Liver (tissue), 9 donors: ENCODE measurements around the gene PRKAA2. TPM values are rescaled to one million over a fixed set of nuclear protein-coding genes. Genes with fewer than 3 reads are reported as not detected.

Source experiments
- DNase-seq: peaks from one replicate; pipeline ENCODE4 v3.0.0-alpha.2; 2017; ENCODE audit warnings: low spot score
- H3K27ac ChIP-seq, 2 donors: one replicate each; pipeline ENCODE4 v1.7.0; 2013; ENCODE audit warnings: inconsistent platforms in 2 of 2, low read length in 2 of 2, control low read depth in 1 of 2, low read depth in 1 of 2, mild to moderate bottlenecking in 1 of 2
- H3K27me3 ChIP-seq, 4 donors: one replicate each; pipeline versions ENCODE4 v1.6.1 to v1.7.0; 2013; ENCODE audit warnings: low read length in 3 of 4, inconsistent platforms in 1 of 4, mild to moderate bottlenecking in 1 of 4, moderate library complexity in 1 of 4; ENCODE audit not compliant: control insufficient read depth in 4 of 4, insufficient read depth in 4 of 4
- H3K36me3 ChIP-seq, 4 donors: one replicate each; pipeline versions ENCODE4 v1.6.1 to v1.7.0; 2013; ENCODE audit warnings: low read length in 3 of 4, mild to moderate bottlenecking in 3 of 4, low read depth in 1 of 4, moderate library complexity in 1 of 4; ENCODE audit not compliant: control insufficient read depth in 4 of 4, insufficient read depth in 3 of 4
- H3K4me1 ChIP-seq, 4 donors: one replicate each; pipeline versions ENCODE4 v1.6.1 to v1.7.0; 2013; ENCODE audit warnings: low read length in 3 of 4, mild to moderate bottlenecking in 3 of 4, moderate library complexity in 1 of 4; ENCODE audit not compliant: control insufficient read depth in 4 of 4, insufficient read depth in 4 of 4
- H3K4me3 ChIP-seq, 3 donors: one replicate each; pipeline versions ENCODE4 v1.6.1 to v1.7.0; 2013; ENCODE audit warnings: low read length in 3 of 3, control low read depth in 1 of 3, low read depth in 1 of 3, mild to moderate bottlenecking in 1 of 3
- H3K9ac ChIP-seq, 2 donors: one replicate each; pipeline ENCODE4 v1.7.0; 2013; ENCODE audit warnings: low read length in 2 of 2, mild to moderate bottlenecking in 2 of 2, moderate library complexity in 2 of 2, control low read depth in 1 of 2, low read depth in 1 of 2
- H3K9me3 ChIP-seq, 4 donors: one replicate each; pipeline versions ENCODE4 v1.6.1 to v1.7.0; 2013; ENCODE audit warnings: low read length in 3 of 4; ENCODE audit not compliant: control insufficient read depth in 4 of 4
- ATF3 ChIP-seq: IDR thresholded peaks from 2 replicates; pipeline ENCODE4 v1.6.1; 2016; ENCODE audit warnings: antibody characterized with exemption
- CTCF ChIP-seq: fragments of 150-350 bp; IDR thresholded peaks from 2 replicates; pipeline ENCODE4 v1.5.1; 2017; ENCODE audit warnings: improper control_type of control experiment, low read depth, low read length; ENCODE audit not compliant: missing input control
- EGR1 ChIP-seq, 2 donors: IDR thresholded peaks; 2 replicates each; pipeline ENCODE4 v1.6.1; 2016 to 2018; ENCODE audit warnings: antibody characterized with exemption in 2 of 2, low read depth in 2 of 2
- FOXA1 ChIP-seq: IDR thresholded peaks from 2 replicates; pipeline ENCODE4 v1.6.1; 2016; ENCODE audit warnings: antibody characterized with exemption
- HNF4A ChIP-seq, 2 donors: conservative IDR thresholded peaks; 2 replicates each; pipeline ENCODE4 v1.6.1; 2016; ENCODE audit warnings: antibody characterized with exemption in 2 of 2, mild to moderate bottlenecking in 2 of 2
- HNF4G ChIP-seq: IDR thresholded peaks from 2 replicates; pipeline ENCODE4 v1.6.1; 2016; ENCODE audit warnings: antibody characterized with exemption
- NR2F2 ChIP-seq: IDR thresholded peaks from 2 replicates; pipeline ENCODE4 v1.6.1; 2016; ENCODE audit warnings: antibody characterized with exemption
- REST ChIP-seq: IDR thresholded peaks from 2 replicates; pipeline ENCODE4 v1.6.1; 2016; ENCODE audit warnings: antibody characterized with exemption, mild to moderate bottlenecking
- RXRA ChIP-seq, 2 donors: IDR thresholded peaks; 2 replicates each; pipeline ENCODE4 v1.6.1; 2017 to 2018; ENCODE audit warnings: antibody characterized with exemption in 2 of 2, mild to moderate bottlenecking in 1 of 2
- SP1 ChIP-seq: IDR thresholded peaks from 2 replicates; pipeline ENCODE4 v1.6.1; 2018; ENCODE audit warnings: antibody characterized with exemption, mild to moderate bottlenecking
- TAF1 ChIP-seq: conservative IDR thresholded peaks from 2 replicates; pipeline ENCODE4 v1.6.1; 2016; ENCODE audit warnings: antibody characterized with exemption, mild to moderate bottlenecking
- WGBS: extraction: QIAGEN DNeasy Blood & Tissue Kit; methylation state at CpG from one replicate; pipeline ENCODE4 v1.1.7; 2013; 5-methylcytosine and 5-hydroxymethylcytosine counted together
- polyA plus RNA-seq, 2 donors: library from polyadenylated mRNA; stranded (reverse) in 1 of 2; unstranded in 1 of 2; fragments of 200-250 nt in 1 of 2; fragments of >200 nt in 1 of 2; fragmentation: Nextera tagmentation in 1 of 2; extraction: Ambion mirVana in 1 of 2; gene quantifications; one replicate each; pipeline versions ENCODE4 v1.2.1 to v1.2.3, GENCODE V29; 2013 to 2015
- total RNA-seq, 2 donors: library from RNA; depleted of rRNA; stranded (reverse); fragments of >200 nt; gene quantifications; one replicate each; pipeline ENCODE4 v1.2.3, GENCODE V29; 2014
- donor health status: healthy.
- donor health status: healthy.
- donor health status: healthy.
- donor health status: healthy.
- donor health status: healthy.

PRKAA2 gene
- total and polyA plus RNA-seq, 4 donors, result 0.33 to 2.7 (median 1.6) TPM

- Histone ChIP-seq H3K36me3 (no peaks in the 10 kb centered on the region), H3K27me3 (no peaks in the 10 kb centered on the region)
- TF ChIP-seq SP1, result no peak
- peak in 1 of 2 donors; percentile 3 for TF ChIP-seq HNF4A (conservative IDR thresholded peaks at IDR 0.05)
- TF ChIP-seq REST, result no peak
Measured at GRCh38 chr1:56639211-56639610, 5.9 kb upstream of the PRKAA2 start.

GRCh38 chr1:56643661-56644060 is 1.5 kb upstream of the PRKAA2 start:
- no peak overlapping the region for H3K4me3 ChIP-seq
- H3K9ac ChIP-seq, result no peak overlapping the region
- H3K27ac ChIP-seq, result no peak overlapping the region
- DNase-seq, result no peak
- no peaks in the 10 kb centered on the region for H3K27me3 ChIP-seq
- H3K4me1 ChIP-seq, result peaks cover 1 to 18% (median 11%) of the 10 kb centered on the region in 4 donors
- no peaks in the 10 kb centered on the region for H3K36me3 ChIP-seq
- no peaks in the 10 kb centered on the region for H3K9me3 ChIP-seq
- TF ChIP-seq HNF4G, result no peak

More at GRCh38 chr1:56639211-56639610, 5.9 kb upstream of the PRKAA2 start:
- no peak overlapping the region for H3K27ac ChIP-seq
- no peak for DNase-seq
- no peak overlapping the region for H3K9ac ChIP-seq
- 21% methylated on average over 2 of the region's 2 CpGs for WGBS
- no peak overlapping the region for H3K4me3 ChIP-seq
- H3K4me1 ChIP-seq, result peaks cover 0 to 3% (median under 1%) of the 10 kb centered on the region in 4 donors
- no peaks in the 10 kb centered on the region for H3K9me3 ChIP-seq

GRCh38 chr1:56644064-56644918 is 823 bp upstream of the PRKAA2 start:
- DNase-seq, result no peak
- Histone ChIP-seq H3K9me3 (no peaks in the 10 kb centered on the region), H3K36me3 (no peaks in the 10 kb centered on the region), H3K9ac (peak overlapping the region in 1 of 2 donors; percentile 75), H3K27me3 (no peaks in the 10 kb centered on the region), H3K4me3 (peak overlapping the region; percentile 41 to 95 (median 59)), H3K4me1 (peaks cover 1 to 18% (median 11%) of the 10 kb centered on the region in 4 donors), H3K27ac (peak overlapping the region in 1 of 2 donors; percentile 0)
- TF ChIP-seq RXRA (IDR thresholded peaks at IDR 0.05), result no peak
- no peak for TF ChIP-seq EGR1 (IDR thresholded peaks at IDR 0.05; ENCODE audit: low read depth in 2 of 2)
- TF ChIP-seq ATF3, result no peak
- TF ChIP-seq HNF4G, result no peak
- TF ChIP-seq SP1, result no peak
- TF ChIP-seq CTCF, result no peak
- no peak for TF ChIP-seq TAF1
- TF ChIP-seq FOXA1, result no peak
- TF ChIP-seq NR2F2, result no peak
- WGBS, result 20% methylated on average over 23 of the region's 23 CpGs
